Caco-2 (cell line): ENCODE measurements around the gene TP53I13. TPM values are rescaled to one million over a fixed set of nuclear protein-coding genes. Genes with fewer than 3 reads are reported as not detected.

Experiments used
- BruUV-seq: library from RNA; stranded (reverse); fragments of 400-500 nt; replicated peaks from 2 replicates; lab custom pipeline; 2021; lab: Mats Ljungman, UMichigan
- CTCF ChIA-PET: fragments of 300-600 bp; sonication (Branson Sonifier 250); formaldehyde crosslinking; loops from one replicate; lab custom pipeline; 2022; ENCODE audit warnings: antibody characterized with exemption; lab: Charles Lee
- POLR2A ChIA-PET: fragments of 300-600 bp; sonication (Branson Sonifier 250); formaldehyde crosslinking; loops from one replicate; lab custom pipeline; 2022; ENCODE audit warnings: antibody characterized with exemption; lab: Charles Lee
- DNase-seq, 2 experiments: peaks; one replicate each; pipeline versions ENCODE4 v3.0.0 to v3.0.0-alpha.2; 2020 to 2022
- H3K27me3 ChIP-seq: replicated peaks from 2 replicates; pipeline ENCODE4 v1.6.0; 2011; ENCODE audit warnings: low read length; ENCODE audit not compliant: control insufficient read depth, insufficient read depth
- H3K36me3 ChIP-seq: 2 replicates; pipeline ENCODE4 v1.5.1; 2011; ENCODE audit warnings: low read length; ENCODE audit not compliant: control insufficient read depth, insufficient read depth
- H3K4me1 ChIP-seq: fragments of 250-450 bp; sonication (Bioruptor Pico); 2 replicates; pipeline ENCODE4 v1.5.1; 2020; ENCODE audit warnings: mild to moderate bottlenecking
- H3K4me3 ChIP-seq: 2 replicates; pipeline ENCODE4 v1.5.1; 2011; ENCODE audit warnings: low read depth, mild to moderate bottlenecking, control low read depth, low read length
- H3K9me3 ChIP-seq: fragments of 250-450 bp; sonication (Bioruptor Pico); 2 replicates; pipeline ENCODE4 v1.5.1; 2020; ENCODE audit warnings: mild to moderate bottlenecking, moderate library complexity
- H3K27ac Mint-ChIP-seq: one replicate; pipeline ENCODE4 v1.8.0; 2022; ENCODE audit warnings: mixed read lengths; ENCODE audit not compliant: unreplicated experiment
- H3K27me3 Mint-ChIP-seq: one replicate; pipeline ENCODE4 v1.8.0; 2022; ENCODE audit warnings: mixed read lengths; ENCODE audit not compliant: insufficient read depth, unreplicated experiment
- H3K36me3 Mint-ChIP-seq: one replicate; pipeline ENCODE4 v1.8.0; 2022; ENCODE audit warnings: mild to moderate bottlenecking, mixed read lengths; ENCODE audit not compliant: insufficient read depth, unreplicated experiment
- H3K4me1 Mint-ChIP-seq: one replicate; pipeline ENCODE4 v1.8.0; 2022; ENCODE audit warnings: low read depth, mixed read lengths; ENCODE audit not compliant: unreplicated experiment
- H3K4me3 Mint-ChIP-seq: one replicate; pipeline ENCODE4 v1.8.0; 2022; ENCODE audit warnings: mild to moderate bottlenecking, moderate library complexity, mixed read lengths; ENCODE audit not compliant: unreplicated experiment
- H3K9me3 Mint-ChIP-seq: one replicate; pipeline ENCODE4 v1.8.0; 2022; ENCODE audit warnings: mixed read lengths; ENCODE audit not compliant: unreplicated experiment
- intact Hi-C: fragments of 100-400 bp; cut with micrococcal nuclease; formaldehyde crosslinking; loops from one replicate; pipeline ENCODE4 v1.10.0; 2022; ENCODE audit not compliant: unreplicated experiment
- total RNA-seq: library from RNA; stranded (reverse); gene quantifications from 2 replicates; pipeline ENCODE4 v1.2.3, GENCODE V29; 2022
- TF ChIP-seq, protein P1 (sequence below), 2 experiments: fragments of 200-600 bp in 1 of 2; IDR thresholded peaks; 1 replicate in 1 of 2; 2 replicates in 1 of 2; pipeline versions ENCODE4 v1.5.1 to v1.8.0; 2011 to 2022; ENCODE audit warnings: antibody characterized with exemption in 1 of 2, control low read depth in 1 of 2, inconsistent platforms in 1 of 2, low read depth in 1 of 2, low read length in 1 of 2, mild to moderate bottlenecking in 1 of 2, moderate library complexity in 1 of 2; ENCODE audit not compliant: insufficient read depth in 1 of 2, severe bottlenecking in 1 of 2, unreplicated experiment in 1 of 2

TP53I13 gene
- total RNA-seq, 1 experiment from 2014 or later, result 49.2 TPM

DNA sequence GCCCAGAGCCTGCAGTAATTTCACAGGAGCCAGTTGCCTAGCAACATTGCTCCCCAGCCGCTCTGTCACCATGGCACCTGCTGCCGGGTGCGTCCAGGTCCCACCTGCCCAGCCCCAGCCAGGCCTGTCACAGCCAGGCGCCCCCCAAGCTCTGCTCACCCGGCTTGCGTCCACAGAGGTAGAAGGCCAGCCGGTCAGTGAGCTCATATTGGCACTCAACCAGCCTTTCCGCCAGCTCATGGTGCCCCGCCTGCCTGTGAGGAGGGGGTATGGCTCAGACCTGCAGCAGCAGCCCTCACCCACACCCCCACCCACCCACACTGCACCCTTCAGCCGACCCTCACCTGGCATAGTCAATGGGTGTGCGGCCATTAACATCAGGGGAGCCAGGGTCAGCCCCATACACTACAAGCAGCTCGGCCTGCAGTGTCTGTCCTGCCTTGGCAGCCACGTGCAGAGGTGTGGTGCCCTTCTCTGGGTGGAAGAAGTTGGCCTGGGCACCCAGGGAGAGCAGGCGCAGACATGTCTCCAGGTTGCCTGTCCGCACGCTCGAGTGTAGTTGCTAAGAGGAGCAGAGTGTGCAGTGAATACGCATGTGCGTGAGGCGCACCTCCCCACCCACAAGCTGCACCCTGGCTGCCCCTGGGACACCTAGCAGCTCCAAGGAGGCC lies 13.2 kb downstream of the TP53I13 start:
- H3K4me3 Mint-ChIP-seq, result no peak overlapping the region
- no peaks in the 10 kb centered on the region for H3K9me3 ChIP-seq
- H3K27ac Mint-ChIP-seq, result no peak overlapping the region
- DNase-seq, result peak in 1 of 2 experiments; percentile 34
- H3K4me3 ChIP-seq, result no peak overlapping the region
- intact Hi-C loops, result loop anchor here (2.0 kb wide), 2 partner anchors 35 to 197 kb away; no protein-coding TSS in a partner anchor
- ChIA-PET POLR2A (interaction anchor here (1.1 kb wide), 1 partner anchor 10 kb away, joined by 3 read pairs; no protein-coding TSS in a partner anchor), CTCF (interaction anchor here (0.9 to 2.6 kb wide), 3 partner anchors 11 to 35 kb away, joined by 4 to 16 read pairs (median 15); partner anchors contain the start of gene ANKRD13B)
- H3K36me3 ChIP-seq, result peaks cover 4% of the 10 kb centered on the region
- no peaks in the 10 kb centered on the region for H3K9me3 Mint-ChIP-seq
- H3K27me3 Mint-ChIP-seq, result no peaks in the 10 kb centered on the region
- H3K27me3 ChIP-seq, result no peaks in the 10 kb centered on the region
- H3K36me3 Mint-ChIP-seq, result peaks cover 12% of the 10 kb centered on the region
- BruUV-seq, result no TSS peak
- no peaks in the 10 kb centered on the region for H3K4me1 Mint-ChIP-seq
- TF ChIP-seq, protein P1, sequence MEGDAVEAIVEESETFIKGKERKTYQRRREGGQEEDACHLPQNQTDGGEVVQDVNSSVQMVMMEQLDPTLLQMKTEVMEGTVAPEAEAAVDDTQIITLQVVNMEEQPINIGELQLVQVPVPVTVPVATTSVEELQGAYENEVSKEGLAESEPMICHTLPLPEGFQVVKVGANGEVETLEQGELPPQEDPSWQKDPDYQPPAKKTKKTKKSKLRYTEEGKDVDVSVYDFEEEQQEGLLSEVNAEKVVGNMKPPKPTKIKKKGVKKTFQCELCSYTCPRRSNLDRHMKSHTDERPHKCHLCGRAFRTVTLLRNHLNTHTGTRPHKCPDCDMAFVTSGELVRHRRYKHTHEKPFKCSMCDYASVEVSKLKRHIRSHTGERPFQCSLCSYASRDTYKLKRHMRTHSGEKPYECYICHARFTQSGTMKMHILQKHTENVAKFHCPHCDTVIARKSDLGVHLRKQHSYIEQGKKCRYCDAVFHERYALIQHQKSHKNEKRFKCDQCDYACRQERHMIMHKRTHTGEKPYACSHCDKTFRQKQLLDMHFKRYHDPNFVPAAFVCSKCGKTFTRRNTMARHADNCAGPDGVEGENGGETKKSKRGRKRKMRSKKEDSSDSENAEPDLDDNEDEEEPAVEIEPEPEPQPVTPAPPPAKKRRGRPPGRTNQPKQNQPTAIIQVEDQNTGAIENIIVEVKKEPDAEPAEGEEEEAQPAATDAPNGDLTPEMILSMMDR (IDR thresholded peaks at IDR 0.05; ENCODE audit: insufficient read depth in 1 of 2, low read depth in 1 of 2, low read length in 1 of 2, severe bottlenecking in 1 of 2, unreplicated experiment in 1 of 2), result no peak
- H3K4me1 ChIP-seq, result no peaks in the 10 kb centered on the region

DNA sequence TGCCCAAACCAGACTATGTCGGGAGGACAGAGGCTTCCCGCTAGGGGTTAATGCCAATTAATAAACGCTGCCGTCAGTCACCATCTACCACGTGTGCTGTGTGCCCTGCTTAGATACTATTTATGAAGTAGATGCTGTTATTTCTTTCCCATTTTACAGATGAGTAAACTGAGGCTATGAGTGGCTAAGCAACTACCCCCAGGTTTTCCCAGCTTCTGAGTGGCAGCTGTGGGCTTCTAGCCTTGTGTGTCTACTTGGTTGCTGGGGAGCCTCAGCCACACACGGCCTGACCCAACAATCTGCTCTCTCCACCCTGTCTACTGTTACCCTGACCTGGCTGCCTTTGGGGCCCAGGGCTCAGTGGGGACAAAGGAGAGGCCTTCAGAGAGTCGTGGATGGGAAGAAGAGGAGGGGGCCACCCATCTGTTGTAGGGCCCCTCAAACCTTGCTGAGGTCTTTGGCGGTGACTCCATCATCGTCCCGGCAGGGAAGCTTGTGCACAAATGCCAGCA lies 13.8 kb downstream of the TP53I13 start:
- Histone ChIP-seq H3K4me3 (no peak overlapping the region), H3K27me3 (no peaks in the 10 kb centered on the region), H3K9me3 (no peaks in the 10 kb centered on the region), H3K36me3 (peaks cover 4% of the 10 kb centered on the region), H3K4me1 (no peaks in the 10 kb centered on the region)
- TF ChIP-seq, protein P1 (IDR thresholded peaks at IDR 0.05; ENCODE audit: insufficient read depth in 1 of 2, low read depth in 1 of 2, low read length in 1 of 2, severe bottlenecking in 1 of 2, unreplicated experiment in 1 of 2), result no peak
- no peaks in the 10 kb centered on the region for H3K27me3 Mint-ChIP-seq
- DNase-seq, result peak in 1 of 2 experiments; percentile 29
- no peaks in the 10 kb centered on the region for H3K4me1 Mint-ChIP-seq
- H3K36me3 Mint-ChIP-seq, result peaks cover 12% of the 10 kb centered on the region
- no peak overlapping the region for H3K4me3 Mint-ChIP-seq
- ChIA-PET CTCF (interaction anchor here (2.6 kb wide), 1 partner anchor 10 kb away, joined by 15 read pairs; the partner anchor contains the start of gene ANKRD13B), POLR2A (interaction anchor here (1.1 kb wide), 1 partner anchor 9 kb away, joined by 3 read pairs; no protein-coding TSS in a partner anchor)
- no TSS peak for BruUV-seq
- no peak overlapping the region for H3K27ac Mint-ChIP-seq
- no peaks in the 10 kb centered on the region for H3K9me3 Mint-ChIP-seq
- intact Hi-C loops, result no loop called here

DNA sequence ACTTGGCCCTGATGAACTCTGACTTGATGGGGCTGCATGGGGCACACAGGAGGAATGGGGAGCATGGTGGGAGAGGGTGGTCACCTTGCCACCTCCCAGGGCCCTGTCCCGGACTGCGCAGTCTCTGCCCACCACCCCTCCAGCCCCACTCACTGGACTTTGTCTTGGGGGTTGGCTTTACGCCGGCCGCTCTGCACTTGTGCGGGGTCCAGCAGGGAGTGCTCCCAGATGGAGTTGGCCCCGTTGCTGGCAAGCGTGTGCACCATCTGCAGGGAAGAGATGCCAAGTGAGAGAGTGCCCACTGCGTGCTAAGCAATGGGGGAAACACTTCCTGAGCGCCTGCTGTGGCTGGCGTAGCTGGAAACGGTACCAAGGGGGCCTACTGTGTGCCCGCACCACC lies 14.3 kb downstream of the TP53I13 start:
- DNase-seq, result no peak
- no peaks in the 10 kb centered on the region for H3K27me3 ChIP-seq
- no peaks in the 10 kb centered on the region for H3K4me1 ChIP-seq
- H3K4me3 ChIP-seq, result no peak overlapping the region
- BruUV-seq, result no TSS peak
- TF ChIP-seq, protein P1 (IDR thresholded peaks at IDR 0.05; ENCODE audit: insufficient read depth in 1 of 2, low read depth in 1 of 2, low read length in 1 of 2, severe bottlenecking in 1 of 2, unreplicated experiment in 1 of 2), result no peak
- H3K4me3 Mint-ChIP-seq, result no peak overlapping the region
- H3K36me3 ChIP-seq, result peaks cover 4% of the 10 kb centered on the region
- H3K27me3 Mint-ChIP-seq, result no peaks in the 10 kb centered on the region
- no peak overlapping the region for H3K27ac Mint-ChIP-seq
- no peaks in the 10 kb centered on the region for H3K9me3 Mint-ChIP-seq
- CTCF ChIA-PET, result no interaction called here
- H3K36me3 Mint-ChIP-seq, result peaks cover 12% of the 10 kb centered on the region
- POLR2A ChIA-PET, result no interaction called here
- intact Hi-C loops, result no loop called here
- H3K9me3 ChIP-seq, result no peaks in the 10 kb centered on the region
- no peaks in the 10 kb centered on the region for H3K4me1 Mint-ChIP-seq
